NT2/D1 (cell line): Measurements from ENCODE around the gene KCNG4.

Experiments used
- YY1 ChIP-seq: IDR thresholded peaks from 2 replicates; pipeline ENCODE4 v1.6.1; 2011; ENCODE audit not compliant: insufficient read length, insufficient read depth
- ZNF274 ChIP-seq: IDR thresholded peaks from 2 replicates; pipeline ENCODE4 v1.6.1; 2011; ENCODE audit warnings: mild to moderate bottlenecking, low read depth, low read length

DNA sequence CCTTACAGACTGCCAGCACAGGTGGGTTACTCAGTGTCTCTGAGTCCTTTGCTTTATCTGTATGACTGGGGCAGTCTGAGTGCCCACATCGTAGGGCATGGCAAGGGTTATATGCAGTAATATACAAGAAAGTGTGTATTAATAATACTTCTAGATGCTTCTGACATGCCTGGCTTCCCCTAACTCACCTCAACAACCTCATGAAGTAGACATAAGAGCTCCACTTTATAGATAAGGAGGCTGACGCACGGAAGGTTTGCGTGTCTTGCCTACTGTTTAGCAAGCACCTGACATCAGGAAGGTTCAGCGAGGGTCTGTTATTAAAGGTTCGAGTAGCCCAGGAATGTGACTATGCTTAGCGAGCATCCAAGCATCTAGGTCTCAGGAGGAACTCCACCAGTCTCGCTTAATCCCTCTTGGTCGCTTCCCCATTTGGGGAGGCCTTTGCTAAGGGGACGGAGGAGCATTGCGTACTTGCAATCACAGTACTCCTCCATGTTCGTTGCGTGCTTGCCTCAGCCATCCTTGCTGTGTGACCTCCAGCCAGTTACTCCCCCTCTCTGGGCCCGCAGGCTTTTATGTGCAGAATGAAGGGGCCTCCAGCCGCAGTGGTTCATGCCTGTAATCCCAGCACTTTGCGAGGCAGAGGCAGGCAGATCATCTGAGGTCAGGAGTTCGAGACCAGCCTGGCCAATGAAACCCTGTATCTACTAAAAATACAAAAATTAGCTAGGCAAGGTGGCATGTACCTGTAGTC, 1.6 kb downstream of the KCNG4 start:
- TF ChIP-seq YY1, result no peak
- no peak for TF ChIP-seq ZNF274
